GM23338 (cell line): ENCODE results near the gene KLHL21.

Experiments
- CREB1 ChIP-seq: fragments of 250-450 bp; sonication (Bioruptor Pico); IDR thresholded peaks from 2 replicates; pipeline ENCODE4 v1.5.0; 2020; ENCODE audit warnings: low read depth, mild to moderate bottlenecking, moderate library complexity
- EZH2 ChIP-seq: fragments of 200-600 bp; sonication (generic); IDR thresholded peaks from one replicate; pipeline ENCODE4 v1.8.0; 2017; ENCODE audit warnings: antibody characterized with exemption, mild to moderate bottlenecking, low read depth; ENCODE audit not compliant: unreplicated experiment
- EZH2phosphoT487 ChIP-seq: fragments of 200-600 bp; sonication (generic); IDR thresholded peaks from one replicate; pipeline ENCODE4 v1.8.1; 2018; ENCODE audit warnings: antibody characterized with exemption; ENCODE audit not compliant: unreplicated experiment
- POLR2AphosphoS5 ChIP-seq: IDR thresholded peaks from 2 replicates; pipeline ENCODE4 v1.6.1; 2016; ENCODE audit warnings: antibody characterized with exemption, low read depth
- STAT1 ChIP-seq: IDR thresholded peaks from one replicate; pipeline ENCODE4 v1.6.1; 2016; ENCODE audit warnings: antibody characterized with exemption; ENCODE audit not compliant: unreplicated experiment
- ZNF114 ChIP-seq: fragments of 250-450 bp; sonication (Bioruptor Pico); IDR thresholded peaks from 2 replicates; pipeline ENCODE4 v1.5.0; 2020; ENCODE audit warnings: mild to moderate bottlenecking, moderate library complexity
- TF ChIP-seq, protein P1 (sequence below), 2 experiments: fragments of 200-600 bp in 1 of 2; sonication (generic) in 1 of 2; conservative IDR thresholded peaks; 2 replicates each; pipeline versions ENCODE4 v1.5.1 to v1.6.1; 2016 to 2017; ENCODE audit warnings: antibody characterized with exemption in 2 of 2, low read depth in 2 of 2, mild to moderate bottlenecking in 2 of 2, moderate library complexity in 1 of 2
- TF ChIP-seq, protein P2 (sequence below): IDR thresholded peaks from one replicate; pipeline ENCODE4 v1.6.1; 2018; ENCODE audit warnings: antibody characterized with exemption; ENCODE audit not compliant: unreplicated experiment
- TF ChIP-seq, protein P3 (sequence below): IDR thresholded peaks from 2 replicates; pipeline ENCODE4 v1.6.1; 2016; ENCODE audit warnings: antibody characterized with exemption

DNA sequence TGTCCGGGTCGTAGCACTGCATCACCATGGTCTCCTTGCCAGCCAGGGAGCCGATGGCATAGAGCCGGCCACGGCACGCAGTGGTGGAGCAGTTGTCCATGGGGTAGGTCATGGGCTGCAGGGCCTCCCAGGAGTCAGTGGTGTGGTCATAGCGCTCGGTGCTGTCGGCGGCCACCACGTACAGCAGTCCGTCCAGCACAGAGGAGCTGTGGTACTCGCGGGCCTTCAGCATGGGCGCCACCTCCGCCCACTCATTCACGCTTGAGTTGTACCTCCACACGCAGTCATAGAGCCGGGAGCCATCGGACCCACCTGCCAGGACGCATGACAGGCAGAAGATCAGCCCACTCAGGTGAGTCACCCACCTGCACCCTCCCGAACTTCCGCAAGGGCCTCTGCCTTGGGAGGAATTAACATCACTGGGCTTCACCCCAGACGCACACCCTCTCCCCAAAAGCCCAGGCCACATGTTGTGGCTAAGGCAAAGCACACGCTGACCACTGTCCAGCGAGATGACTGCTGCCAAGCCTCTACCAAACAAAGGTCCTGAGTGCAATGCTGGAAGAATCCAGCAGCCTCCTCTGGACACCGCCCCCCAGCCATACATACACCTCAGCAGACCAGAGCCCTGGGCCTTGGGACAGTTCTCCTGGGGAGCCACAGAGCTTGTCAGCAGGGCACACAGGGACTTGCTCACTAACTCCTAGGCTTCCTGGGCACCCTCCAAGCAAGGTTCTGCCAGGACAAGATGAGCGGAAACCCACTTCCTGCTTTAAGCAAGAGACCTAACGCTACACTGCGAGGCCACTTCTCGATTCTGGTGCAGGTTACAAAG, 3.3 kb downstream of the KLHL21 start:
- TF ChIP-seq, protein P1, sequence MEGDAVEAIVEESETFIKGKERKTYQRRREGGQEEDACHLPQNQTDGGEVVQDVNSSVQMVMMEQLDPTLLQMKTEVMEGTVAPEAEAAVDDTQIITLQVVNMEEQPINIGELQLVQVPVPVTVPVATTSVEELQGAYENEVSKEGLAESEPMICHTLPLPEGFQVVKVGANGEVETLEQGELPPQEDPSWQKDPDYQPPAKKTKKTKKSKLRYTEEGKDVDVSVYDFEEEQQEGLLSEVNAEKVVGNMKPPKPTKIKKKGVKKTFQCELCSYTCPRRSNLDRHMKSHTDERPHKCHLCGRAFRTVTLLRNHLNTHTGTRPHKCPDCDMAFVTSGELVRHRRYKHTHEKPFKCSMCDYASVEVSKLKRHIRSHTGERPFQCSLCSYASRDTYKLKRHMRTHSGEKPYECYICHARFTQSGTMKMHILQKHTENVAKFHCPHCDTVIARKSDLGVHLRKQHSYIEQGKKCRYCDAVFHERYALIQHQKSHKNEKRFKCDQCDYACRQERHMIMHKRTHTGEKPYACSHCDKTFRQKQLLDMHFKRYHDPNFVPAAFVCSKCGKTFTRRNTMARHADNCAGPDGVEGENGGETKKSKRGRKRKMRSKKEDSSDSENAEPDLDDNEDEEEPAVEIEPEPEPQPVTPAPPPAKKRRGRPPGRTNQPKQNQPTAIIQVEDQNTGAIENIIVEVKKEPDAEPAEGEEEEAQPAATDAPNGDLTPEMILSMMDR (conservative IDR thresholded peaks at IDR 0.05; ENCODE audit: low read depth in 2 of 2), result no peak
- TF ChIP-seq, protein P2, sequence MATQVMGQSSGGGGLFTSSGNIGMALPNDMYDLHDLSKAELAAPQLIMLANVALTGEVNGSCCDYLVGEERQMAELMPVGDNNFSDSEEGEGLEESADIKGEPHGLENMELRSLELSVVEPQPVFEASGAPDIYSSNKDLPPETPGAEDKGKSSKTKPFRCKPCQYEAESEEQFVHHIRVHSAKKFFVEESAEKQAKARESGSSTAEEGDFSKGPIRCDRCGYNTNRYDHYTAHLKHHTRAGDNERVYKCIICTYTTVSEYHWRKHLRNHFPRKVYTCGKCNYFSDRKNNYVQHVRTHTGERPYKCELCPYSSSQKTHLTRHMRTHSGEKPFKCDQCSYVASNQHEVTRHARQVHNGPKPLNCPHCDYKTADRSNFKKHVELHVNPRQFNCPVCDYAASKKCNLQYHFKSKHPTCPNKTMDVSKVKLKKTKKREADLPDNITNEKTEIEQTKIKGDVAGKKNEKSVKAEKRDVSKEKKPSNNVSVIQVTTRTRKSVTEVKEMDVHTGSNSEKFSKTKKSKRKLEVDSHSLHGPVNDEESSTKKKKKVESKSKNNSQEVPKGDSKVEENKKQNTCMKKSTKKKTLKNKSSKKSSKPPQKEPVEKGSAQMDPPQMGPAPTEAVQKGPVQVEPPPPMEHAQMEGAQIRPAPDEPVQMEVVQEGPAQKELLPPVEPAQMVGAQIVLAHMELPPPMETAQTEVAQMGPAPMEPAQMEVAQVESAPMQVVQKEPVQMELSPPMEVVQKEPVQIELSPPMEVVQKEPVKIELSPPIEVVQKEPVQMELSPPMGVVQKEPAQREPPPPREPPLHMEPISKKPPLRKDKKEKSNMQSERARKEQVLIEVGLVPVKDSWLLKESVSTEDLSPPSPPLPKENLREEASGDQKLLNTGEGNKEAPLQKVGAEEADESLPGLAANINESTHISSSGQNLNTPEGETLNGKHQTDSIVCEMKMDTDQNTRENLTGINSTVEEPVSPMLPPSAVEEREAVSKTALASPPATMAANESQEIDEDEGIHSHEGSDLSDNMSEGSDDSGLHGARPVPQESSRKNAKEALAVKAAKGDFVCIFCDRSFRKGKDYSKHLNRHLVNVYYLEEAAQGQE, result no peak
- TF ChIP-seq EZH2, result no peak
- TF ChIP-seq EZH2phosphoT487, result no peak
- TF ChIP-seq, protein P3, sequence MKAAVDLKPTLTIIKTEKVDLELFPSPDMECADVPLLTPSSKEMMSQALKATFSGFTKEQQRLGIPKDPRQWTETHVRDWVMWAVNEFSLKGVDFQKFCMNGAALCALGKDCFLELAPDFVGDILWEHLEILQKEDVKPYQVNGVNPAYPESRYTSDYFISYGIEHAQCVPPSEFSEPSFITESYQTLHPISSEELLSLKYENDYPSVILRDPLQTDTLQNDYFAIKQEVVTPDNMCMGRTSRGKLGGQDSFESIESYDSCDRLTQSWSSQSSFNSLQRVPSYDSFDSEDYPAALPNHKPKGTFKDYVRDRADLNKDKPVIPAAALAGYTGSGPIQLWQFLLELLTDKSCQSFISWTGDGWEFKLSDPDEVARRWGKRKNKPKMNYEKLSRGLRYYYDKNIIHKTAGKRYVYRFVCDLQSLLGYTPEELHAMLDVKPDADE, result no peak
- no peak for TF ChIP-seq STAT1
- TF ChIP-seq POLR2AphosphoS5, result no peak
- no peak for TF ChIP-seq ZNF114 (CRISPR knock-in tag)
- no peak for TF ChIP-seq CREB1
